D341Med (cell line): ENCODE data around the gene FOXN3.
"Not testable (repeated sequence)": the region's sequence is repeated elsewhere in the genome, so short reads cannot be mapped to it uniquely, and the experiment has no call there.

ENCODE experiments used
- DNase-seq: peaks from one replicate; pipeline ENCODE4 v3.0.0; 2012; ENCODE audit warnings: low spot score

FOXN3 gene

GRCh38 chr14:89303456-89304435, 113.3 kb downstream of the FOXN3 start:
- no peak for DNase-seq

- no peak for DNase-seq
These were observed 114.6 kb downstream of the FOXN3 start for GRCh38 chr14:89302396-89302950.

DNA sequence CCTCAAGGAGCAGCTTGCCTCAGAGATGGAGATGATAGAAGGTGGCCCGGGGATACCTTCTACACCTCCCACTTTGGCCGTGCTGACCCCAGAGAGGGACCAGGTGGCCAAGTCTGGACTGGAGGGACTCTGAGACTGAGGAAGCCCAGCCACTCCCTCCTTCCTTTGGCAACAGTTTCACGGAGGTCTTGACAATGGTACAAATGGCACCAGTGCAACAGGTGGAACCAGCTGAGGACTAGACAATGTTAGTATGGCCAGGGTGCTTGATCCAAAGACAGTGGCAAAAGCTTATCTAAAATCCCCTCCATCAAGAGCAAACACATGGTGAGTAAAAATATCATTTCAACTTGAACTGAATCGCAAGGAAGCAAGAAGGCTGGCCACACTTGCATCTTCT, 117.4 kb downstream of the FOXN3 start:
- no peak for DNase-seq

DNA sequence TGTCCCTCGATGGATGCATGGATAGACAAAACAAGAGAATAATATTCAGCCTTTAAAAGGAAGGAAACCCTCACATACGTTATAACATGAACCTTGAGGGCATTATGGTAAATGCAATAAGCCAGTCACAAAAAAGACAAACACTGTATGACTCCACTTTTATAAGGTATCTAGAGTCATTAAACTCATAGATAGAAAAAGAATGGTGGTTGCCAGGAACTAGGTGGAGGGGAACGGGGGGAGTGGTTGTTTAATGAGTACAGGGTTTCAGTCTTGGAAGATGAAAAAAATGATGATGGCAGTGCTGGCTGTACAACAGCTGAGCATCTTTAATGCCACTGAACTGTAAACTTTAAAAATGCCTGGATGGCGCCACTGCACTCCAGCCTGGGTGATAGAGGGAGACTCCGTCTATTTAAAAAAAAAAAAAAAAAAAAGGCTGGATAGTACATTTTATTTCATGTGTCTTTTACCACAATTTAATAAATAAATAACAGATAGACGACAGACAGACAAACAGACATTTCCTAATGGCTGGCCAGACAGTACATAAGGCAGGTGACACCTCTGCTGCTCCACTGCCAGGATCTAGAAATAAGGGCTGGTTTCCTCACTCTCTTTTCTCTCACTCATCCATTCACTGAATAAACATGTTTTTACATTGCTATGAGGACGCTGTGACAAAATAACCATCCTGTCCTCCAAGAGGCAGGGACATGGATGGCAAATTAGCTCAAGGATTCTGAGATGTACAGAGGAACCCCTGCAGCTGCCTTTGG, 118.8 kb downstream of the FOXN3 start:
- DNase-seq: no peak

GRCh38 chr14:89296281-89296745, 120.7 kb downstream of the FOXN3 start:
- DNase-seq: no peak

DNA sequence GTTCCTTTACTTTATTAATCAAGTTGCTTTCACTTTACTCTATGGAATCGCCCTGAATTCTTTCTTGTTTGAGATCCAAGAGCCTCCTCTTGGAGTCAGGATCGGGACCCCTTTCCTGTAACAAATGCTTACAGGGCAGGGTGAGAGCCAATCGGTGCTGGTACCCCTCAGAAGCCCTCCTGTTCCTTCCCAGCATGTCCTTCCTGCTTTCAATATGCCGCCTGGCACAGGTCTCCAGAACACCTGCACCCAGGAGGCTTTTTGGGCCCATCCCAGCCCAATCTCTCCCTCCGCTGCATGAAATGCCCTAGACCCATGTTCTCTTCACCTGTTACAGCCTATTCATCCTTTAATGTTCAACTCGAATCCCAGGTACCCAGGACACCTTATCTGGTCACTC, 122.2 kb downstream of the FOXN3 start:
- no peak for DNase-seq

DNA sequence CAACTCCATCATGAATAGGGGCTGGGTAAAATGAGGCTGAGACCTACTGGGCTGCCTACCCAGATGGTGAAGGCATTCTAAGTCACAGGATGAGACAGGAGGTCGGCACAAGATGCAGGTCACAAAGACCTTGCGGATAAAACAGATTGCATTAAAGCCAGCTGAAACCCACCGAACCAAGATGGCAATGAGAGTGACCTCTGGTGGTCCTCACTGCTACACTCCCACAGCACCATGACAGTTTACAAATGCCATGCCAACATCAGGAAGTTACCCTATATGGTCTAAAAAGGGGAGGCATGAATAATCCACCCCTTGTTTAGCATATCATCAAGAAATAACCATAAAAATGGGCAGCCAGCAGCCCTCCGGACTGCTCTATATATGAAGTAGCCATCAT, 122.6 kb downstream of the FOXN3 start:
- not testable (repeated sequence) for DNase-seq

DNA sequence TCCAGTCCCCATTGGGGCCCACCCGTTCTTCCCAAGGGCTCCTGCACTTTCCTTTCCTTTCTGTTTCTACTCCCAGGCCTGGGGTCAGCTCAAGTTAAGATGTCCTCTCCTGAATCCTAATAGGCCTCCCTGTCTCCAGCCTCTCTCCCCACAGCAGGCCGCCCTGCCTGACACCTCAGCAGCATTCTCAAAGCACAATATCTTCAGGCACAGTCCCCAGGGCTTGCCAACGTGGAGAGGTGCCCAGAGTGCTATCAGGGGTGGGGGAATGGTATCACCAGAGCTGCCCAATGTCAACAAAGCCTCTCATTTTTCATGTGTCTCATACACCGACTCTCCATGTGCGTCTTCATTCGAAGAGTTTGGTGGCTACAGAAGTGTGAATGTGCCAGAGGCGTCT, 123.0 kb downstream of the FOXN3 start:
- no peak for DNase-seq

DNA sequence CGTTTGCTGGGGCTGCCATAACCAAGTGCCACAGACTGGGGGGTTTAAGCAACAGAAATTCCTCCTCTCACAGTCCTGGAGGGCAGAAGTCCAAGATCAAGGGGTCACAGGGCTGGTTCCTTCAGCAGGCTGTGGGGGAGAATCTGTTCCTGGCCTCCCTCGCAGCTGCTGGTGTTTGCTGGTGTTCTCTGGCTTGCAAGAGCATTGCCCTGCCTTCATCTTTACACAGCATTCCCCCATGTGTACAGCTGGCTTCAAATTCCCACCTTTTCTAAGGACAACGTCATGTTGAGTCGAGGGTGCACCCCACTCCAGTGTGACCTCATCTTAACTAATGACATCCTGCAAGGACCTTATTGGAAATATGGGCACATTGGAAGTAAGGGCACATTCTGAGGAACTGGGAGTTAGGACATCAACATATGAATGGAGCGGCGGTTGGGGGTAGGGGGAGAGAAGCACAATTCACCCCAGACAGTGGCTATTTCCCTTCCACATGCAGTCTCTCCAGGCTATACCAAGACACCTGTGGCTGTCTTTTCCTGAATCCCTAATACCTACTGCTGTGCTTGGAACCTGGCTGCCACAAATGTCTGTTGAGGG, 123.6 kb downstream of the FOXN3 start:
- DNase-seq: no peak

DNA sequence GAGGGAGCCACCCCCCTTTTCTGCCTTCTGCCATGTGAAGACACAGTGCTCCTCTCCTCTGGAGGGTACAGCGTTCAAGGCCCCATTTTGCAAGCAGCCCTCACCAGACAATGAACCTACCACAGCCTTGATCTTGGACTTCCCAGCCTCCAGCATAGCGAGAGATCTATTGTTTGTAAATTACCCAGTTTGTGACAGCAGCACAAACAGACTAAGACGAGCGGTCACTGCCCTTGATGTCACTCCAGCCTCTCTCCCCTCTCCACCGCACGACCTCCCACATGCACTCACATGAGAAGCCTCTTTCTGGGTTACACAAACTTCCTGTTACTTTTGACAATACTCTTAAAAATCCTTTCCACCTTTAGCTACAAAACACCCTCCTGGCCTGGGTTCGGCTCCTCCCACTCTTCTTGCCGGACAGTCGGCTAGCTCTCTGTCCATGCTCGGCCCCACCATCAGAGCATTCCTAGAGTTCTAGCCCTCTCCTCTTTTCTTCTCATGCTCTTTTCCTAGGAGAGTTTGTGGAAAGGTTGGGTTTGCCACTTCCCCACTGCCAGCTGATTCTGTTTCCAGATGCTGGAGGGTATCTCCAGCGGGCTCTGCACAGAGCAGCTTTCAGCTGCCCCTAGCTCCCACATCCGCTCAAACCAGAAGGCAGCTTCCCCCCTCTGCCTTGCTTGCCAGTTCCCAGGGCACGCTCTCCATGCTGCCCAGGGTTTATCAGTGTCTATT, 124.3 kb downstream of the FOXN3 start:
- no peak for DNase-seq

- no peak for DNase-seq
These were observed 125.6 kb downstream of the FOXN3 start for GRCh38 chr14:89291351-89291940.

GRCh38 chr14:89290813-89291212, 126.2 kb downstream of the FOXN3 start:
- no peak for DNase-seq

GRCh38 chr14:89289477-89289876, 127.6 kb downstream of the FOXN3 start:
- DNase-seq: no peak

GRCh38 chr14:89288114-89288513, 128.9 kb downstream of the FOXN3 start:
- no peak for DNase-seq

GRCh38 chr14:89284333-89285058, 132.5 kb downstream of the FOXN3 start:
- DNase-seq: no peak

DNA sequence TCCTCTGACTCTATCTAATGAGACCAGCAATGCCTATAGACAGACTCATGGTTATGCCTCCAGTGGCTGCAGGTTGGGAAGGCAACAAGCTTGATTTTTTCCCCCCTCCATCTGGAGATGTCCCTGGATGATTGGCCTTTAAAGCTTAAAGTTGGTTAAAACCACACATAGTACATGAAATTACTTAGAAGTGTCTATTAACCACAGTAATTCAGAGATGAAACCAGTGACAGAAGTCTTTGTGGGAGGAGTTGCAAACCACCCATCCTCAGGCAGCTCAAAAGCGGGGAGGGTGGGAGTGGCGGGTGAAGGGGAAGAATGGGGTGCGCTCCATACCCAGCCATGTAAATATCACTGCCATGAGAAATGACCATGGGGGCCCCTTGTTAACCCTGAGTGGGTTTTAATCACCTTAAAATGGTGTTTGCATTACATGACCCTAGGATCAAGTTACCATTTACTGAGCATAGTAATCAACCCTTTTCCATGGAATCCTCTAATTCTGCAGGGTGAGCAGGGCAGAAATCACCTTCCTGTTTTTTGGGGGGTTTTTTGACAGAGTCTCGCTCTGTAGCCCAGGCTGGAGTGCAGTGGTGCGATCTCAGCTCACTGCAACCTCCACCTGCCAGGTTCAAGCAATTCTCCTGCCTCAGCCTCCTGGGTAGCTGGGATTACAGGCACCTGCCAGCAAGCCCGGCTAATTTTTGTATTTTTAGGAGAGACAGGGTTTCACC, 133.5 kb downstream of the FOXN3 start:
- DNase-seq: no peak

DNA sequence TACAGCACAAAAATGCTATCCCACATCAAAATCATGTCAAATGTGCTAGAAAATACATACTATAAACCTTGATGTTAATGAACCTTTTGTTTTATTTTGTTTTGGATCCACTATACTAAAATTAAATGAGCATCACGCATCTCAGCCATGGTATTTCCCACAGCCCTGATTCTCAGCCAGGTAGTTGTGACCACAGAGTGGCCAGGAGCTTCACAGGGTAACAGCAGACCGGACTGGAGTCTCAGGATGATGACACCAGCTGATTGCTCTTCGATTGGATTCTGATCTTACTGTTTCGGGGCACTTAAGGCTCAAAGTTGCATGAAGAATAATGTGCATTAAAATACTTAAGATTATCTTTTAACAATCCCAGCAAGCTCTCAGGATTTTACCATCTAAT, 134.8 kb downstream of the FOXN3 start:
- no peak for DNase-seq

DNA sequence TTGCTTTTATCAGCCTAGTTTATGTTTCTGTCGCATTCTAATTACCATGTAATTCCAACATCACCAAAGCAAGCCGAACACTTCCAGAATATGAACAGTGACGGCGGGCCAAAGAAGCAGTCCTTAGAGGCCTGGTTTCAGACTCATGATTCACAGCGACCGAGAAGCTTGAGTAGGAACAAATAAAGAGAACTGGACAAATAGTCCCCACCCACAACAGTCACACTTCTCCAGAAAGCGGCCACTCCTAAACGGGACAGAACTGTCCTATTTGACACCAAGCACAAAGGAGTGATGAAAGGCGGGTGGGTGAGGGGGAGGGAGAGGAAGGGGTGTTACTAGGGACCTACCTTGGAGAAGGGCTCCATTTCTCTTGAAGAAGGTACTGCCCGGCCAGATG, 136.4 kb downstream of the FOXN3 start:
- no peak for DNase-seq

DNA sequence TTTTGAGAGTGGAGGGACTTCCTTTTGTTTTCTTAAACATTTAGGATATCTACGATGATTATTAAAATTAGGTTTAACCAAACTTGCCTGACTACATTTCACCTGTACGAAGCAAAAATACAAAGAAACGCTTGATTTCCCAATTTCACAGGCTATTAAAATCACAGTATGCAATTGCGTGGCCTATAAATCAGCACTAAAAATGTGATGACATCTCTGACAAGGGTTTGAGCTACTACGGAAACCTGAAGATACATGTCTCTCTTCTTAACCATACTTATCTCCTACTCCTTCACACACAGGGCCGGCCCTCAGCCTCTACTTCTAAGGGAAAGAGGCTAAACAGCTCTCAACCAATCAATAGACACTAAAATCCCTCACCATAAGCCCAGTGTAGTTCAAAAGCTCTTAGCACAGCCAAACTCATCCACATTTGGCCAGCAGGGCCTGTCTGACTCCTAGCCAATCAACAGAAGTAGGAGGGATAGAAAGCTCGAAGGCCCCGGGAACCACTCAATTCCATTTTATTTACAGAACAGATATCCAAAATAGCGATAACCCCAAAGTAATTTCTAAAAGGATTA, 137.3 kb downstream of the FOXN3 start:
- no peak for DNase-seq
